ENCODE measurements around the gene CPA2.
"Not testable (repeated sequence)": the region's sequence is repeated elsewhere in the genome, so short reads cannot be mapped to it uniquely, and the experiment has no call there.

Gene CPA2

GRCh38 chr7:130309986-130310385 lies 43.3 kb downstream of the CPA2 start:
- no peak for DNase-seq (ENCODE audit: low spot score)

- no peak for DNase-seq (ENCODE audit: low spot score)
Measured at GRCh38 chr7:130314305-130314704, 47.6 kb downstream of the CPA2 start.

DNA sequence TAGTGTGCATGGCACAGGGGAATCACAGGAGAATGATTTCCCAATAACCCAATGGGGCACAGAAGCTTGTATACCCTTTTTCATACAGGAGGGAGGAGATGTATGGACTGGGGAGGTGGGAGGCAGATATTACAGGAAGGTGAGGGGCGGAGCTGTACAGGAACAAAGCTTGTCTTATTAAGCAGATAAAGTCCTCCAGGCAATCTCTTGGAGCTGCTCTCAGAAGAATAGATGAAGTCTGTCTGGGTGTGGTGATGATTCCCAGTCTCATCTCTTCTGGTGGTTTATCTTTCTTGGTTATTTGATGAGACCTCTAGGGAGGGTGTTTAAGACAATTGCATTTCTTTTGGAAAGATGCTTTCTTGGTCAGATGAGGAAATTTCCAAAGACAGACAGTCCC lies 52.9 kb downstream of the CPA2 start:
- DNase-seq (ENCODE audit: low spot score), result peak; percentile 78

DNA sequence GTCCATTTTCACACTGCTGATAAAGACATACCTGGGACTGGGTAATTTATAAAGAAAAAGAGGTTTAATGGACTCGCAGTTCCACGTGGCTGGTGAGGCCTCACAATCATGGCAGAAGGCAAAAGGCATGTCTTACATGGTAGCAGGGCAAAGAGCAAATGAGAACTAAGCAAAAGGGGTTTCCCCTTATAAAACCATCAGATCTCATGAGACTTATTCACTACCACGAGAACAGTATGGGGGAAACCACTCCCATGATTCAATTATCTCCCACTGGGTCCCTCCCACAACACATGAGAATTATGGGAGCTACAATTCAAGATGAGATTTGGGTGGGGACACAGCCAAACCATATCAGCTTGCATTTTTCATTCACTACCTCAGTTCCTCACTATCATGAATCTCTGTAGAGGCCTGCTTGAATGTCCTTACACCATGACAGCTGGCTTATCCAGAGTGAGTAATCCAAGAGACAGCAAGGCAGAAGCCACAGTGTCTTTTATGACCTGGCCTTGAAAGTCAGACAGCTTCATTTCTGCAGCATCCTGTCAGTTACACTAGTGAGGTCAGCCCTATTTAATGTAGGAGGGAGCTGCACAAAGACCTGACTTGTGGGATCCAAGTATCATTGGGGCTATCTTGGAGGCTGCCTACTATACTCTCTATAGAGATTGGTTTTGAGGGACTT lies 55.0 kb downstream of the CPA2 start:
- not testable (repeated sequence) for DNase-seq (ENCODE audit: low spot score)

DNA sequence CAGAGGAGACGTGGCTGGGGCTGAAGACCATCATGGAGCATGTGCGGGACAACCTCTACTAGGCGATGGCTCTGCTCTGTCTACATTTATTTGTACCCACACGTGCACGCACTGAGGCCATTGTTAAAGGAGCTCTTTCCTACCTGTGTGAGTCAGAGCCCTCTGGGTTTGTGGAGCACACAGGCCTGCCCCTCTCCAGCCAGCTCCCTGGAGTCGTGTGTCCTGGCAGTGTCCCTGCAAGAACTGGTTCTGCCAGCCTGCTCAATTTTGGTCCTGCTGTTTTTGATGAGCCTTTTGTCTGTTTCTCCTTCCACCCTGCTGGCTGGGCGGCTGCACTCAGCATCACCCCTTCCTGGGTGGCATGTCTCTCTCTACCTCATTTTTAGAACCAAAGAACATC lies 56.0 kb downstream of the CPA2 start:
- no peak for DNase-seq (ENCODE audit: low spot score)

DNA sequence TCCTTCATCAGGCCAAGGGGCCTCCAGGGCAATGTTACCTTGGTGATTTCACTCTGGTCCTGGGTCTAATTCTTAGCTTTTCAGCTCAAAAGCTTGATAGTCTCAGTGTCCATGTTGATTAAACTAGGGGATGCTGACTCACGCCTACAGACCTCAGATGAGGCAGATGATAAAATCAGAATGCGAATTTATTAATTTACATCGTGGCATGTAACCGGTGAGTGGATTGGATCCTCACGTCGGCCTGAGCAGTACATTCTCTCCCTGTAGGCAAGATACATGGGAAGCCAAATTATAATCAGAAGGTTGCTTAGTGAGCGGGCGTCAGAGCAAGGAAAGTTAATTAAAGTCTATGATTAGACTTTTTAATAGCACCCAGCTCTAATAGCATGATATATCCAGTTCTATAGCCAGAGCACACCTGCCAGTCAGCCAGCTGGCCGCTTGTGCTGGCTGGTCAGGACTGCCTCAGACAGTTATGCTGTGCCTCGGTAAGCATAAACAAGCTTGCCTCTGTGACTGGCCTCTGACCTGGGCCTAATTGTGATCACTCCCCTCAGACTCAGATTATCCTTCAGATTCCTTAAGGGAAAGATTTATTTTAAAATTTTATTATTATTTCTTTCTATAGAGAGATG lies 57.8 kb downstream of the CPA2 start:
- DNase-seq (ENCODE audit: low spot score), result no peak

DNA sequence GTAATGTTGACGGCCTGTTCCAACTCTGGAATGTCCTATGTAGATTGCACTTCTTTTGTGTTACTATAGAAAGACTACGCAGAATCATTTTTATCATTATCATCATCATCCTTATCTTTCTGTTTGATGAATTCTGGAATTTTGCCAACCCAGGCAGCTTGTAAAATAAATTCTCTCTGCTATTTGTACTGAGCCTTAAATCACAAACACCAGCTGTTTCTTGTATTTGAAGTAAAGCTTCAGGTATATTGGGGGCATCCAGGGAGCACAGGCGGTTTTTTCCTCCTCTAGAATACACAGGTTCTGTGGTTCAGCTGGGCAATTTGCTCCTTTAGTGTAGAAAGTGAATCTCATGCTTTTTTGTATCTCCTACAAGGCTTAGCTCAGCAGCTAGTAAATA lies 63.0 kb downstream of the CPA2 start:
- no peak for DNase-seq (ENCODE audit: low spot score)

DNA sequence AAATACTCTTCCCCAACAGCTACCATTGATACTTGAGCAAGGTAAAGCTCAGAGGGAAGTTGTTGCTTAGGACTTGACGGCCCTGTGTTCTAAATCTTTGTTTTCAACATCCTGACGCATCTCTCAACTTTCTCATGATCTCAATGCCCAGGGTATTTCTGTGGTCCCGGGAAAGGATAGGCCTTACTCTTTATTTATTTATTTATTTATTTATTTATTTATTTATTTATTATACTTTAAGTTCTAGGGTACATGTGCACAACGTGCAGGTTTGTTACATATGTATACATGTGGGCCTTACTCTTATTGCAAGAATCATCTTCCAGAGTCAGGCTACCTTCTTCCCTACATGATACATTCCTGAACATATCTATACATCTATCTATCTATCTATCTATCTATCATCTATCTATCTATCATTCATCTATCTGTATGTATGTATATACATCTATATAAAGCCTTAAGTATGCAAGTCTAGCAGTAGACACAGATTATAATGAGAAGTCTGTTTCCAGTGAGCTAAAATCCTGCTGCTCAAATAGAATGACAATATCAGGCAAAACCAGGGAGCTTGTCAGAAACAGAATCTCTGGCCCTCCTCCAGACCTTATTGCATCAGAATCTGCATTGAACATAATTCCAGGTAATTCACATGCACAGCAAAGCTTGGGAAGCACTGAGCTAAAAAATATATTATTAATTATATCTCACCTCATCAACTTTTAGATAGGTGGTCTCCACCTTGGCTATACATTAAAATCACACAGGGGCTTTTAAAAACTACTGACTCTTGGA lies 65.8 kb downstream of the CPA2 start:
- no peak for DNase-seq (ENCODE audit: low spot score)

DNA sequence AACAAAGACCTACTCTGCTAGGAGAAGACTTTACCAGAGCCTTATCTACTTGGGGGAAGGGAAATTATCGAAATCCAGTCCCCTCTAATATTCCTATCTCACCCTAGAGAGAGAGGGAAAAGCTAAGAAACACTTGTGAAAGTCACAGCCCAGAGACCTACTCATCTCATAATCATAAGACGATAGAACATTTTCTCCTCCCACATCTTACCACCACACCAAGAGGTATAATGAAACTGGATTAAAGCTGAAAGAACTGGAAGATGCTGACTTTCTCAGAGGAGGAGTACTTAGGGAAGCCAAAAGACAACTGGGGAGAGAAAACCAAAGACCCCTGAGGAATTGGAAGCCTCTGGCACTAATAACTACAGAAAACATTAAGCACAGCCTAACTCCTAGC lies 67.2 kb downstream of the CPA2 start:
- no peak for DNase-seq (ENCODE audit: low spot score)

- no peak for DNase-seq (ENCODE audit: low spot score)
Measured at GRCh38 chr7:130334274-130334673, 67.6 kb downstream of the CPA2 start.

DNA sequence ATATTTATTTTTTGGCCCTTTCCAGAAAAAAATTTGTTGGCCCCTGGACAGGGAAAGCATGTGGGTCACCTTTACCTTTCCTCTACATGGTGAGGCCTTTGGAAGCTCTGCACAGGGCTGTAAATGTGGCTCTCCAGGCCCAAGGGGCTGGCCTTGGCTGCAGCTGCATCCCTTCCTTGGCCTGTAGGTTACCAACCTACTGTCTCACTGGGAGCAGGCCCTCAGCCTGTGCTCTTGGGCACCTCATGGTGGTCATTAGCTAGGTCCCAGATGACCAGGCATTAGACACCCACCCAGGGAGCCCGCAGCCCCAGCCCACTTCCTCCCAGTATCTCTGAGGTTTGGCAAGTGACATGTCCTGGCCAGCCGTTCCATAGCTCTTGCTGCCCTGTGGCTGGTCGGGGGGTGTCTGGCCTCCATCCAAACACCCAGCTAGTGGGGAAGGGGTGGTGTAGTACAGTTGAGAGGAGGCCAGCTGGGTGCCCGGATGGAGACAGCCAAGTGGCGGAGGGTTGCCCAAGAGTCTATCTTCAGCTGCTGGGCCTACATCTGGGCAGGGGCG lies 70.8 kb downstream of the CPA2 start:
- no peak for DNase-seq (ENCODE audit: low spot score)

GRCh38 chr7:130338233-130338632 lies 71.6 kb downstream of the CPA2 start:
- DNase-seq (ENCODE audit: low spot score), result no peak

Data from COLO829 (cell line).